GM23338 (cell line): ENCODE data around the gene NTN3. TPM values are rescaled to one million over a fixed set of nuclear protein-coding genes. Genes with fewer than 3 reads are reported as not detected.

ENCODE experiments used
- ATAC-seq: fragments of 200-7000 bp; cut with Tn5 transposase; 3 replicates; pipeline ENCODE4 v1.9.1; 2020
- DNase-seq: peaks from one replicate; pipeline ENCODE4 v3.0.0-alpha.2; 2015; ENCODE audit warnings: low spot score
- H2AFZ ChIP-seq: fragments of 200-600 bp; sonication (generic); 2 replicates; pipeline ENCODE4 v1.8.0; 2016; ENCODE audit warnings: antibody characterized with exemption, mild to moderate bottlenecking, moderate library complexity
- H3F3A ChIP-seq: fragments of 200-600 bp; sonication (generic); replicated peaks from 2 replicates; pipeline ENCODE4 v1.8.0; 2017; ENCODE audit warnings: antibody characterized with exemption, mixed run types, low read depth
- H3K27ac ChIP-seq: fragments of 200-600 bp; sonication (generic); 2 replicates; pipeline ENCODE4 v1.6.1; 2016; ENCODE audit warnings: low read depth
- H3K27me3 ChIP-seq: fragments of 200-600 bp; sonication (generic); 2 replicates; pipeline ENCODE4 v1.8.0; 2016; ENCODE audit warnings: mild to moderate bottlenecking, mixed run types, moderate library complexity; ENCODE audit not compliant: insufficient read depth
- H3K36me3 ChIP-seq: fragments of 200-600 bp; sonication (generic); 2 replicates; pipeline ENCODE4 v1.8.0; 2016; ENCODE audit warnings: mild to moderate bottlenecking; ENCODE audit not compliant: insufficient read depth
- H3K4me1 ChIP-seq: fragments of 200-600 bp; sonication (generic); 2 replicates; pipeline ENCODE4 v1.8.0; 2016; ENCODE audit warnings: mild to moderate bottlenecking, moderate library complexity; ENCODE audit not compliant: insufficient read depth
- H3K4me2 ChIP-seq: fragments of 200-600 bp; sonication (generic); 2 replicates; pipeline ENCODE4 v1.7.1; 2017; ENCODE audit warnings: mixed run types
- H3K4me3 ChIP-seq: fragments of 200-600 bp; sonication (generic); 2 replicates; pipeline ENCODE4 v1.6.1; 2016; ENCODE audit warnings: mixed run types
- H3K79me2 ChIP-seq: fragments of 200-600 bp; sonication (generic); replicated peaks from 2 replicates; pipeline ENCODE4 v1.8.0; 2017; ENCODE audit warnings: mild to moderate bottlenecking; ENCODE audit not compliant: insufficient read depth
- H3K9me2 ChIP-seq: fragments of 200-600 bp; sonication (generic); 2 replicates; pipeline ENCODE4 v1.8.0; 2017; ENCODE audit not compliant: insufficient read depth
- H4K20me1 ChIP-seq: fragments of 200-600 bp; sonication (generic); replicated peaks from 2 replicates; pipeline ENCODE4 v1.8.0; 2017; ENCODE audit warnings: mild to moderate bottlenecking; ENCODE audit not compliant: insufficient read depth
- H3K27ac Mint-ChIP-seq: 2 replicates; pipeline ENCODE4 v1.8.0; 2020; ENCODE audit warnings: inconsistent platforms, mild to moderate bottlenecking, moderate library complexity, mixed read lengths
- H3K27me3 Mint-ChIP-seq: 3 replicates; pipeline ENCODE4 v1.8.0; 2022; ENCODE audit warnings: low read depth, mild to moderate bottlenecking, moderate library complexity, mixed read lengths, inconsistent platforms; ENCODE audit not compliant: insufficient read depth, poor library complexity
- H3K36me3 Mint-ChIP-seq: 3 replicates; pipeline ENCODE4 v1.8.0; 2021; ENCODE audit warnings: low read depth, mild to moderate bottlenecking, inconsistent platforms, moderate library complexity, mixed read lengths
- H3K4me1 Mint-ChIP-seq: 3 replicates; pipeline ENCODE4 v1.8.0; 2020; ENCODE audit warnings: mild to moderate bottlenecking, inconsistent platforms, mixed read lengths
- H3K4me3 Mint-ChIP-seq: 3 replicates; pipeline ENCODE4 v1.8.0; 2021; ENCODE audit warnings: moderate library complexity, mild to moderate bottlenecking, inconsistent platforms, mixed read lengths
- H3K9me3 Mint-ChIP-seq: 3 replicates; pipeline ENCODE4 v1.8.0; 2020; ENCODE audit warnings: moderate library complexity, mild to moderate bottlenecking, inconsistent platforms, mixed read lengths
- CREB1 ChIP-seq: fragments of 250-450 bp; sonication (Bioruptor Pico); IDR thresholded peaks from 2 replicates; pipeline ENCODE4 v1.5.0; 2020; ENCODE audit warnings: low read depth, mild to moderate bottlenecking, moderate library complexity
- EZH2phosphoT487 ChIP-seq: fragments of 200-600 bp; sonication (generic); IDR thresholded peaks from one replicate; pipeline ENCODE4 v1.8.1; 2018; ENCODE audit warnings: antibody characterized with exemption; ENCODE audit not compliant: unreplicated experiment
- JUNB ChIP-seq: IDR thresholded peaks from one replicate; pipeline ENCODE4 v1.6.1; 2016; ENCODE audit warnings: antibody characterized with exemption; ENCODE audit not compliant: unreplicated experiment
- NANOG ChIP-seq: IDR thresholded peaks from 2 replicates; pipeline ENCODE4 v1.6.1; 2016; ENCODE audit warnings: antibody characterized with exemption, borderline replicate concordance
- POLR2AphosphoS5 ChIP-seq: IDR thresholded peaks from 2 replicates; pipeline ENCODE4 v1.6.1; 2016; ENCODE audit warnings: antibody characterized with exemption, low read depth
- ZNF114 ChIP-seq: fragments of 250-450 bp; sonication (Bioruptor Pico); IDR thresholded peaks from 2 replicates; pipeline ENCODE4 v1.5.0; 2020; ENCODE audit warnings: mild to moderate bottlenecking, moderate library complexity
- ZNF331 ChIP-seq: fragments of 250-450 bp; sonication (Bioruptor Pico); IDR thresholded peaks from 2 replicates; pipeline ENCODE4 v1.5.0; 2020; ENCODE audit warnings: low read depth, mild to moderate bottlenecking, moderate library complexity
- polyA plus RNA-seq: library from polyadenylated mRNA; unstranded; fragments of >200 nt; fragmentation: Nextera tagmentation; extraction: Ambion mirVana; gene quantifications from 2 replicates; pipeline ENCODE4 v1.2.1, GENCODE V29; 2016
- total RNA-seq: library from RNA; depleted of rRNA; stranded (reverse); fragments of >200 nt; shearing (Covaris generic); gene quantifications from 2 replicates; pipeline ENCODE4 v1.2.3, GENCODE V29; 2014
- TF ChIP-seq, protein P1 (sequence below): IDR thresholded peaks from one replicate; pipeline ENCODE4 v1.6.1; 2018; ENCODE audit warnings: antibody characterized with exemption; ENCODE audit not compliant: unreplicated experiment
- TF ChIP-seq, protein P2 (sequence below), 2 experiments: fragments of 200-600 bp in 1 of 2; sonication (generic) in 1 of 2; conservative IDR thresholded peaks; 2 replicates each; pipeline versions ENCODE4 v1.5.1 to v1.6.1; 2016 to 2017; ENCODE audit warnings: antibody characterized with exemption in 2 of 2, low read depth in 2 of 2, mild to moderate bottlenecking in 2 of 2, moderate library complexity in 1 of 2
- TF ChIP-seq, protein P3 (sequence below): fragments of 250-450 bp; sonication (Bioruptor Pico); IDR thresholded peaks from 2 replicates; pipeline ENCODE4 v1.5.0; 2020; ENCODE audit warnings: mild to moderate bottlenecking, moderate library complexity
- TF ChIP-seq, protein P4 (sequence below): IDR thresholded peaks from 2 replicates; pipeline ENCODE4 v1.6.1; 2016; ENCODE audit warnings: antibody characterized with exemption

Gene NTN3
- total and polyA plus RNA-seq, 2 experiments from 2014 or later, result 0.10 to 1.7 TPM

DNA sequence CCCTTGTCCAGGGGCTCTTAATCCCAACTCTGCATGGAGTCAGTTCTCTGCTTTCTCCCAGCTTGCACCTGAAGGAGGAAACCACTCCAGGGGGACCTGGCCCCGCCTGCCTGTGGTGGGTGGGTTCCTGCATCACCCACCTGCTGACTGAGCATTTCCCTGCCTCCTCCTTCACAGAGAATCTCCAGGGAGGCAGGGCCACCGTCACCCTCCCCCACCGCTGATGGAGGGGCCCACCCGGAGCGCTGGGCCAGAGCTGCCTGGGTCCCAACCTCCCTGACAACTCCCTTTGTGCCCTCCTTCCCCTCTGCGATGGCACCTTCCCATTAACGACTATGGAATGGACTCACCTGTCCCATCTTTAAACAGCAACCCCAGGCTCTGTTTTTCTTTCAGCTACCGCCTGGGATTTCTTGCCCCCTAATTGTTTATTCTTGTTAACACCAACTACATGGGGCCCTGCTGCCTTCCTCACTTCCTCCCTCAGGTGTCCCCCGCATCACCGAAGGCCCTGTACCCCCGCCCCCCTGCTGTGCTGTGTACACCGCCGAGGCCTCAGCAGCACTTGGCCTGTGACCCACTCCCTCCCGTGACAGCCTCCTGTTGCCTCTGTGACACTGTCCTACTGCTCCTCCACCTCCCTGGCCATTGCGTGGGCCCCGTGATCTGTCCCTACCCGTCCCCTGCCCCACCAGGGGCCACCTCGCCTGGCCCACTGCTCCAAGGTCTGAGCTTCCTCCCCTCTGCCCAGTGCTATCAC is 12.0 kb upstream of the NTN3 start:
- peaks cover 17% of the 10 kb centered on the region for H3K27me3 Mint-ChIP-seq
- DNase-seq (peak; percentile 40), ATAC-seq (peak; percentile 4)
- TF ChIP-seq EZH2phosphoT487 (no peak), ZNF114 (CRISPR knock-in tag) (no peak), JUNB (no peak), POLR2AphosphoS5 (no peak), NANOG (no peak), ZNF331 (CRISPR knock-in tag) (no peak), CREB1 (CRISPR knock-in tag) (no peak)
- TF ChIP-seq, protein P1, sequence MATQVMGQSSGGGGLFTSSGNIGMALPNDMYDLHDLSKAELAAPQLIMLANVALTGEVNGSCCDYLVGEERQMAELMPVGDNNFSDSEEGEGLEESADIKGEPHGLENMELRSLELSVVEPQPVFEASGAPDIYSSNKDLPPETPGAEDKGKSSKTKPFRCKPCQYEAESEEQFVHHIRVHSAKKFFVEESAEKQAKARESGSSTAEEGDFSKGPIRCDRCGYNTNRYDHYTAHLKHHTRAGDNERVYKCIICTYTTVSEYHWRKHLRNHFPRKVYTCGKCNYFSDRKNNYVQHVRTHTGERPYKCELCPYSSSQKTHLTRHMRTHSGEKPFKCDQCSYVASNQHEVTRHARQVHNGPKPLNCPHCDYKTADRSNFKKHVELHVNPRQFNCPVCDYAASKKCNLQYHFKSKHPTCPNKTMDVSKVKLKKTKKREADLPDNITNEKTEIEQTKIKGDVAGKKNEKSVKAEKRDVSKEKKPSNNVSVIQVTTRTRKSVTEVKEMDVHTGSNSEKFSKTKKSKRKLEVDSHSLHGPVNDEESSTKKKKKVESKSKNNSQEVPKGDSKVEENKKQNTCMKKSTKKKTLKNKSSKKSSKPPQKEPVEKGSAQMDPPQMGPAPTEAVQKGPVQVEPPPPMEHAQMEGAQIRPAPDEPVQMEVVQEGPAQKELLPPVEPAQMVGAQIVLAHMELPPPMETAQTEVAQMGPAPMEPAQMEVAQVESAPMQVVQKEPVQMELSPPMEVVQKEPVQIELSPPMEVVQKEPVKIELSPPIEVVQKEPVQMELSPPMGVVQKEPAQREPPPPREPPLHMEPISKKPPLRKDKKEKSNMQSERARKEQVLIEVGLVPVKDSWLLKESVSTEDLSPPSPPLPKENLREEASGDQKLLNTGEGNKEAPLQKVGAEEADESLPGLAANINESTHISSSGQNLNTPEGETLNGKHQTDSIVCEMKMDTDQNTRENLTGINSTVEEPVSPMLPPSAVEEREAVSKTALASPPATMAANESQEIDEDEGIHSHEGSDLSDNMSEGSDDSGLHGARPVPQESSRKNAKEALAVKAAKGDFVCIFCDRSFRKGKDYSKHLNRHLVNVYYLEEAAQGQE, result no peak
- TF ChIP-seq, protein P2, sequence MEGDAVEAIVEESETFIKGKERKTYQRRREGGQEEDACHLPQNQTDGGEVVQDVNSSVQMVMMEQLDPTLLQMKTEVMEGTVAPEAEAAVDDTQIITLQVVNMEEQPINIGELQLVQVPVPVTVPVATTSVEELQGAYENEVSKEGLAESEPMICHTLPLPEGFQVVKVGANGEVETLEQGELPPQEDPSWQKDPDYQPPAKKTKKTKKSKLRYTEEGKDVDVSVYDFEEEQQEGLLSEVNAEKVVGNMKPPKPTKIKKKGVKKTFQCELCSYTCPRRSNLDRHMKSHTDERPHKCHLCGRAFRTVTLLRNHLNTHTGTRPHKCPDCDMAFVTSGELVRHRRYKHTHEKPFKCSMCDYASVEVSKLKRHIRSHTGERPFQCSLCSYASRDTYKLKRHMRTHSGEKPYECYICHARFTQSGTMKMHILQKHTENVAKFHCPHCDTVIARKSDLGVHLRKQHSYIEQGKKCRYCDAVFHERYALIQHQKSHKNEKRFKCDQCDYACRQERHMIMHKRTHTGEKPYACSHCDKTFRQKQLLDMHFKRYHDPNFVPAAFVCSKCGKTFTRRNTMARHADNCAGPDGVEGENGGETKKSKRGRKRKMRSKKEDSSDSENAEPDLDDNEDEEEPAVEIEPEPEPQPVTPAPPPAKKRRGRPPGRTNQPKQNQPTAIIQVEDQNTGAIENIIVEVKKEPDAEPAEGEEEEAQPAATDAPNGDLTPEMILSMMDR (conservative IDR thresholded peaks at IDR 0.05; ENCODE audit: low read depth in 2 of 2), result no peak
- TF ChIP-seq, protein P3, sequence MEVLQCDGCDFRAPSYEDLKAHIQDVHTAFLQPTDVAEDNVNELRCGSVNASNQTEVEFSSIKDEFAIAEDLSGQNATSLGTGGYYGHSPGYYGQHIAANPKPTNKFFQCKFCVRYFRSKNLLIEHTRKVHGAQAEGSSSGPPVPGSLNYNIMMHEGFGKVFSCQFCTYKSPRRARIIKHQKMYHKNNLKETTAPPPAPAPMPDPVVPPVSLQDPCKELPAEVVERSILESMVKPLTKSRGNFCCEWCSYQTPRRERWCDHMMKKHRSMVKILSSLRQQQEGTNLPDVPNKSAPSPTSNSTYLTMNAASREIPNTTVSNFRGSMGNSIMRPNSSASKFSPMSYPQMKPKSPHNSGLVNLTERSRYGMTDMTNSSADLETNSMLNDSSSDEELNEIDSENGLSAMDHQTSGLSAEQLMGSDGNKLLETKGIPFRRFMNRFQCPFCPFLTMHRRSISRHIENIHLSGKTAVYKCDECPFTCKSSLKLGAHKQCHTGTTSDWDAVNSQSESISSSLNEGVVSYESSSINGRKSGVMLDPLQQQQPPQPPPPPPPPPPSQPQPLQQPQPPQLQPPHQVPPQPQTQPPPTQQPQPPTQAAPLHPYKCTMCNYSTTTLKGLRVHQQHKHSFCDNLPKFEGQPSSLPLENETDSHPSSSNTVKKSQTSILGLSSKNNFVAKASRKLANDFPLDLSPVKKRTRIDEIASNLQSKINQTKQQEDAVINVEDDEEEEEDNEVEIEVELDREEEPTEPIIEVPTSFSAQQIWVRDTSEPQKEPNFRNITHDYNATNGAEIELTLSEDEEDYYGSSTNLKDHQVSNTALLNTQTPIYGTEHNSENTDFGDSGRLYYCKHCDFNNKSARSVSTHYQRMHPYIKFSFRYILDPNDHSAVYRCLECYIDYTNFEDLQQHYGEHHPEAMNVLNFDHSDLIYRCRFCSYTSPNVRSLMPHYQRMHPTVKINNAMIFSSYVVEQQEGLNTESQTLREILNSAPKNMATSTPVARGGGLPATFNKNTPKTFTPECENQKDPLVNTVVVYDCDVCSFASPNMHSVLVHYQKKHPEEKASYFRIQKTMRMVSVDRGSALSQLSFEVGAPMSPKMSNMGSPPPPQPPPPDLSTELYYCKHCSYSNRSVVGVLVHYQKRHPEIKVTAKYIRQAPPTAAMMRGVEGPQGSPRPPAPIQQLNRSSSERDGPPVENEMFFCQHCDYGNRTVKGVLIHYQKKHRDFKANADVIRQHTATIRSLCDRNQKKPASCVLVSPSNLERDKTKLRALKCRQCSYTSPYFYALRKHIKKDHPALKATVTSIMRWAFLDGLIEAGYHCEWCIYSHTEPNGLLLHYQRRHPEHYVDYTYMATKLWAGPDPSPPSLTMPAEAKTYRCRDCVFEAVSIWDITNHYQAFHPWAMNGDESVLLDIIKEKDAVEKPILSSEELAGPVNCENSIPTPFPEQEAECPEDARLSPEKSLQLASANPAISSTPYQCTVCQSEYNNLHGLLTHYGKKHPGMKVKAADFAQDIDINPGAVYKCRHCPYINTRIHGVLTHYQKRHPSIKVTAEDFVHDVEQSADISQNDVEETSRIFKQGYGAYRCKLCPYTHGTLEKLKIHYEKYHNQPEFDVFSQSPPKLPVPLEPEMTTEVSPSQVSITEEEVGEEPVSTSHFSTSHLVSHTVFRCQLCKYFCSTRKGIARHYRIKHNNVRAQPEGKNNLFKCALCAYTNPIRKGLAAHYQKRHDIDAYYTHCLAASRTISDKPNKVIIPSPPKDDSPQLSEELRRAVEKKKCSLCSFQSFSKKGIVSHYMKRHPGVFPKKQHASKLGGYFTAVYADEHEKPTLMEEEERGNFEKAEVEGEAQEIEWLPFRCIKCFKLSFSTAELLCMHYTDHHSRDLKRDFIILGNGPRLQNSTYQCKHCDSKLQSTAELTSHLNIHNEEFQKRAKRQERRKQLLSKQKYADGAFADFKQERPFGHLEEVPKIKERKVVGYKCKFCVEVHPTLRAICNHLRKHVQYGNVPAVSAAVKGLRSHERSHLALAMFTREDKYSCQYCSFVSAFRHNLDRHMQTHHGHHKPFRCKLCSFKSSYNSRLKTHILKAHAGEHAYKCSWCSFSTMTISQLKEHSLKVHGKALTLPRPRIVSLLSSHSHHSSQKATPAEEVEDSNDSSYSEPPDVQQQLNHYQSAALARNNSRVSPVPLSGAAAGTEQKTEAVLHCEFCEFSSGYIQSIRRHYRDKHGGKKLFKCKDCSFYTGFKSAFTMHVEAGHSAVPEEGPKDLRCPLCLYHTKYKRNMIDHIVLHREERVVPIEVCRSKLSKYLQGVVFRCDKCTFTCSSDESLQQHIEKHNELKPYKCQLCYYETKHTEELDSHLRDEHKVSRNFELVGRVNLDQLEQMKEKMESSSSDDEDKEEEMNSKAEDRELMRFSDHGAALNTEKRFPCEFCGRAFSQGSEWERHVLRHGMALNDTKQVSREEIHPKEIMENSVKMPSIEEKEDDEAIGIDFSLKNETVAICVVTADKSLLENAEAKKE (CRISPR knock-in tag), result no peak
- TF ChIP-seq, protein P4, sequence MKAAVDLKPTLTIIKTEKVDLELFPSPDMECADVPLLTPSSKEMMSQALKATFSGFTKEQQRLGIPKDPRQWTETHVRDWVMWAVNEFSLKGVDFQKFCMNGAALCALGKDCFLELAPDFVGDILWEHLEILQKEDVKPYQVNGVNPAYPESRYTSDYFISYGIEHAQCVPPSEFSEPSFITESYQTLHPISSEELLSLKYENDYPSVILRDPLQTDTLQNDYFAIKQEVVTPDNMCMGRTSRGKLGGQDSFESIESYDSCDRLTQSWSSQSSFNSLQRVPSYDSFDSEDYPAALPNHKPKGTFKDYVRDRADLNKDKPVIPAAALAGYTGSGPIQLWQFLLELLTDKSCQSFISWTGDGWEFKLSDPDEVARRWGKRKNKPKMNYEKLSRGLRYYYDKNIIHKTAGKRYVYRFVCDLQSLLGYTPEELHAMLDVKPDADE, result no peak
- H3K4me1 Mint-ChIP-seq, result peaks cover 15% of the 10 kb centered on the region
- H3K4me1 ChIP-seq, result peaks cover 11% of the 10 kb centered on the region; the same call in 1 of the 2 replicates
- no peaks in the 10 kb centered on the region for H3K9me2 ChIP-seq
- H3K36me3 ChIP-seq, result no peaks in the 10 kb centered on the region
- peak overlapping the region; percentile 55; the same call in 1 of the 2 replicates for H3K27ac ChIP-seq
- peaks cover 18% of the 10 kb centered on the region; the same call in 1 of the 2 replicates for H3F3A ChIP-seq
- H3K4me3 ChIP-seq, result peak overlapping the region; percentile 87
- peaks cover 10% of the 10 kb centered on the region; the same call in 1 of the 2 replicates for H4K20me1 ChIP-seq
- peaks cover 12% of the 10 kb centered on the region for H3K79me2 ChIP-seq
- H3K9me3 Mint-ChIP-seq, result no peaks in the 10 kb centered on the region
- peak overlapping the region; percentile 85 for H3K4me3 Mint-ChIP-seq
- H3K4me2 ChIP-seq, result peak overlapping the region; percentile 98
- H3K36me3 Mint-ChIP-seq, result peaks cover 35% of the 10 kb centered on the region
- peak overlapping the region; percentile 91 for H3K27ac Mint-ChIP-seq
- H2AFZ ChIP-seq, result peak overlapping the region; percentile 85; the same call in 1 of the 2 replicates
- no peaks in the 10 kb centered on the region for H3K27me3 ChIP-seq
